A673 (cell line): ENCODE results near the gene PSMB9. TPM values are rescaled to one million over a fixed set of nuclear protein-coding genes. Genes with fewer than 3 reads are reported as not detected.

Experiments
- BruUV-seq: library from RNA; stranded (reverse); fragments of 400-500 nt; replicated peaks from 2 replicates; lab custom pipeline; 2021; lab: Mats Ljungman, UMichigan
- CTCF ChIA-PET: fragments of 300-600 bp; sonication (Branson Sonifier 250); formaldehyde crosslinking; loops from one replicate; lab custom pipeline; 2022; ENCODE audit warnings: antibody characterized with exemption; lab: Charles Lee
- POLR2A ChIA-PET: fragments of 300-600 bp; sonication (Branson Sonifier 250); formaldehyde crosslinking; loops from one replicate; lab custom pipeline; 2022; ENCODE audit warnings: antibody characterized with exemption; ENCODE audit not compliant: low non-redundant PET; lab: Charles Lee
- DNase-seq: peaks from one replicate; pipeline ENCODE4 v3.0.0-alpha.2; 2015; ENCODE audit warnings: low spot score
- H3K27ac ChIP-seq: fragments of 200-600 bp; sonication (generic); 2 replicates; pipeline ENCODE4 v1.5.1; 2016; ENCODE audit warnings: mixed run types, low read depth, mild to moderate bottlenecking, mixed read lengths, antibody characterized with exemption, low read length; ENCODE audit not compliant: poor library complexity, severe bottlenecking
- H3K27me3 ChIP-seq: fragments of 200-600 bp; sonication (generic); replicated peaks from 2 replicates; pipeline ENCODE4 v1.6.1; 2017; ENCODE audit warnings: mixed run types, low read depth, mild to moderate bottlenecking, mixed read lengths, antibody characterized with exemption, low read length; ENCODE audit not compliant: insufficient read depth, poor library complexity
- H3K36me3 ChIP-seq: fragments of 200-600 bp; sonication (generic); 2 replicates; pipeline ENCODE4 v1.6.1; 2016; ENCODE audit warnings: mixed run types, mild to moderate bottlenecking, mixed read lengths, antibody characterized with exemption, low read length; ENCODE audit not compliant: insufficient read depth, poor library complexity, severe bottlenecking
- H3K4me1 ChIP-seq: fragments of 200-600 bp; sonication (generic); 2 replicates; pipeline ENCODE4 v1.6.1; 2017; ENCODE audit warnings: mixed run types, mild to moderate bottlenecking, mixed read lengths, antibody characterized with exemption, low read length; ENCODE audit not compliant: insufficient read depth, poor library complexity, severe bottlenecking
- H3K4me3 ChIP-seq: fragments of 200-600 bp; sonication (generic); 2 replicates; pipeline ENCODE4 v1.5.1; 2016; ENCODE audit warnings: low read depth, mixed run types, mild to moderate bottlenecking, mixed read lengths, low read length; ENCODE audit not compliant: poor library complexity, severe bottlenecking
- H3K9me3 ChIP-seq: fragments of 200-600 bp; sonication (generic); 2 replicates; pipeline ENCODE4 v1.6.1; 2016; ENCODE audit warnings: mixed run types, low read depth, mild to moderate bottlenecking, mixed read lengths, antibody characterized with exemption, low read length; ENCODE audit not compliant: poor library complexity, severe bottlenecking
- EZH2 ChIP-seq: fragments of 200-600 bp; sonication (generic); IDR thresholded peaks from 2 replicates; pipeline ENCODE4 v1.6.1; 2017; ENCODE audit warnings: borderline replicate concordance, low read depth, mild to moderate bottlenecking, mixed read lengths, antibody characterized with exemption, low read length; ENCODE audit not compliant: poor library complexity, severe bottlenecking
- intact Hi-C: fragments of 100-400 bp; cut with micrococcal nuclease; formaldehyde crosslinking; loops from one replicate; pipeline ENCODE4 v1.10.0; 2022; ENCODE audit not compliant: unreplicated experiment
- total RNA-seq: library from RNA; stranded (reverse); gene quantifications from 2 replicates; pipeline ENCODE4 v1.2.3, GENCODE V29; 2021
- TF ChIP-seq, protein P1 (sequence below): fragments of 300-800, 200-600 bp; sonication (generic); conservative IDR thresholded peaks from 2 replicates; pipeline ENCODE4 v1.5.1; 2017; ENCODE audit warnings: low read depth, mild to moderate bottlenecking, antibody characterized with exemption, low read length, moderate library complexity, mixed read lengths

Gene PSMB9
- total RNA-seq, 1 experiment from 2014 or later = 6.8 TPM

DNA sequence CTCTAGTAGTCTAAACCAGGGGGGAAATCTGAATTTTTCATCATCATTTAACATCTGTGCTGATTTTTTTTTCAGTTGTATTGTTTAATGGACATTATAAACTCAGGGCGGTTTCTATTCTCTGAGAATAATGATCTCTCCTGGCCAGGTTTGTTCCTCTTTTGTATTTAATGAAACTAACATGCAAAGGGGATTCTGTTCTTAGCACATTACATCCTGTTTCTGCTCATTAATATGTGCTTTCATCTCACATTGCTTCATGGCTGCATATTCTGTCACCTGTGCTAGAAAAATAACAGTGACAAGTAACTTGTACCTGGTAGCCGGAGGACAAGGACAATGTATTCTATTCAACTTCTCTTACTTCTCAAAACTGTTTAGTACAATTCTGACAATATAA is 38.0 kb upstream of the PSMB9 start:
- BruUV-seq = no TSS peak
- no peak for DNase-seq
- Histone ChIP-seq H3K9me3 (no peaks in the 10 kb centered on the region), H3K4me1 (no peaks in the 10 kb centered on the region), H3K36me3 (no peaks in the 10 kb centered on the region), H3K27ac (no peak overlapping the region), H3K27me3 (no peaks in the 10 kb centered on the region), H3K4me3 (no peak overlapping the region)
- intact Hi-C loops = no loop called here
- CTCF ChIA-PET = no interaction called here
- TF ChIP-seq, protein P1, sequence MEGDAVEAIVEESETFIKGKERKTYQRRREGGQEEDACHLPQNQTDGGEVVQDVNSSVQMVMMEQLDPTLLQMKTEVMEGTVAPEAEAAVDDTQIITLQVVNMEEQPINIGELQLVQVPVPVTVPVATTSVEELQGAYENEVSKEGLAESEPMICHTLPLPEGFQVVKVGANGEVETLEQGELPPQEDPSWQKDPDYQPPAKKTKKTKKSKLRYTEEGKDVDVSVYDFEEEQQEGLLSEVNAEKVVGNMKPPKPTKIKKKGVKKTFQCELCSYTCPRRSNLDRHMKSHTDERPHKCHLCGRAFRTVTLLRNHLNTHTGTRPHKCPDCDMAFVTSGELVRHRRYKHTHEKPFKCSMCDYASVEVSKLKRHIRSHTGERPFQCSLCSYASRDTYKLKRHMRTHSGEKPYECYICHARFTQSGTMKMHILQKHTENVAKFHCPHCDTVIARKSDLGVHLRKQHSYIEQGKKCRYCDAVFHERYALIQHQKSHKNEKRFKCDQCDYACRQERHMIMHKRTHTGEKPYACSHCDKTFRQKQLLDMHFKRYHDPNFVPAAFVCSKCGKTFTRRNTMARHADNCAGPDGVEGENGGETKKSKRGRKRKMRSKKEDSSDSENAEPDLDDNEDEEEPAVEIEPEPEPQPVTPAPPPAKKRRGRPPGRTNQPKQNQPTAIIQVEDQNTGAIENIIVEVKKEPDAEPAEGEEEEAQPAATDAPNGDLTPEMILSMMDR = no peak
- TF ChIP-seq EZH2 = no peak
- POLR2A ChIA-PET = no interaction called here

DNA sequence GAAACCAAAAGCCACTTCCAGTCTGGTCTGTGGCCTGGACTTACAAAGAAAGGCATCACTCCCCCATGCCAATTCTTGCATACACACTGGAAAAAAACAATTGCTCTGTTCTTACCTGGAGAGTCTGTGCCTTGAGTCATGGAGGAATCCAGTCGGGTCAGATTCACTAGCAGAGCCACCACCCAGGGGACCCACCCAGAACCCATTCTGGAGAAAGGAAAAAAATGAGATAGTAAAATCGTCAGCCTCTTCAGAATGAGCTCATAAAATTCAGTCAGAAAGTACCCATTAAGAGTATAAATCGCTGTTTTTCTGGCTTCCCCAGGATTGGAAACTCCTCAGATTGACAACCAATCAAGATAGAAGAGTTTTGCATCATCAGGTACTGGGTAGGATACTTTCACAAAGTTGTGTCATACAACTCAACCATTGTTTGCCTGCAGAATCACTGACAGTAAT is 37.2 kb upstream of the PSMB9 start, which contains the start of gene HLA-DOB:
Gene HLA-DOB, minus strand, starts transcription at position 257 of the 459 bp plus-strand sequence. Its CDS starts 51 bp downstream, at position 206.
- DNase-seq = peak; percentile 37
- BruUV-seq = no TSS peak
- intact Hi-C loops = no loop called here
- POLR2A ChIA-PET = no interaction called here
- Histone ChIP-seq H3K36me3 (no peaks in the 10 kb centered on the region), H3K9me3 (no peaks in the 10 kb centered on the region), H3K27ac (no peak within 1 kb of the TSS), H3K4me1 (no peaks in the 10 kb centered on the region), H3K27me3 (no peaks in the 10 kb centered on the region), H3K4me3 (no peak within 1 kb of the TSS)
- CTCF ChIA-PET = no interaction called here
- TF ChIP-seq, protein P1 = no peak
- no peak for TF ChIP-seq EZH2

DNA sequence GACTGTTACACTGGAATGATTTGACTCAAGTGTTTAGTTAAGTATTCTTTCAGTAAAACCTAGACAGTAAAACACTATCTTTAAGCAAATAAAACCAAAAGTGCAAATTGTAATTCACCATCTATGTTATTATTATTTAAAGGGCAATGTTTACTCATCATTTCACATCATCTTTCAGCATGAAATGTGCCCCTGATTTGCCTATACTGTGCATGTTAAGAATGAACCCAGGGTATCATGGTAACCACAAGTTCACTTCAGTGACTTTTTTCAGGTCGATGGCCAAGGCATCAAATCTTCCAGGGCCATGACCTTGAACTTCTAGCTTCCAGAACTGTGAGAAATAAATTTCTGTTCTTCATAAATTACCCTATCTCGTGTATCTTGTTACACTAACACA is 35.1 kb upstream of the PSMB9 start:
- no peaks in the 10 kb centered on the region for H3K27me3 ChIP-seq
- TF ChIP-seq, protein P1 = no peak
- TF ChIP-seq EZH2 = no peak
- no peaks in the 10 kb centered on the region for H3K9me3 ChIP-seq
- DNase-seq = no peak
- no peak overlapping the region for H3K27ac ChIP-seq
- ChIA-PET POLR2A (no interaction called here), CTCF (no interaction called here)
- intact Hi-C loops = no loop called here
- no peaks in the 10 kb centered on the region for H3K36me3 ChIP-seq
- no TSS peak for BruUV-seq
- H3K4me3 ChIP-seq = no peak overlapping the region
- no peaks in the 10 kb centered on the region for H3K4me1 ChIP-seq
